ENCODE results near the gene RUNX1.

RUNX1 gene

GRCh38 chr21:34771512-34772028 lies 277.5 kb downstream of the RUNX1 start:
- DNase-seq = no peak

- no peak for DNase-seq
Observed at GRCh38 chr21:34770576-34770975, 278.5 kb downstream of the RUNX1 start.

GRCh38 chr21:34768326-34768725 lies 280.8 kb downstream of the RUNX1 start:
- DNase-seq = no peak

DNA sequence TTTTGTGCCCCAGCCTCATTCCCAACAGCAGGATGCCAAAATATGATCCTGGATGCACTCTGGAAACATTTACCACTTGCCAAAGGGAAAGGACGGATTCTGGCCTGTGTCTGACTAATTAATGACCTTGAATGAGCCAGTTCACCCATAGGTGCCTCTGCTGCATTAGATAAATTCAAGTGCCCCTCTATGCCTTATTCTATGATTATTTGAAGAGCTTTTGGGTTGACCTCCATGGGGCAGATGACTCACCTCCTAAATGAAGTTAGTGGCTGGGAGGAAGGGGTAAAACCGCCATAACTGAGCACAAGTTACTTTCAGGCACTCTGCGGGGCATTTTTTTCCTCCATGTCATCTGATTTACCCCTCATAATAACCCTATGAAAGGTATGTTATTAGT lies 282.2 kb downstream of the RUNX1 start:
- no peak for DNase-seq

GRCh38 chr21:34765619-34766018 lies 283.5 kb downstream of the RUNX1 start:
- no peak for DNase-seq

GRCh38 chr21:34764715-34765284 lies 284.3 kb downstream of the RUNX1 start:
- no peak for DNase-seq

DNA sequence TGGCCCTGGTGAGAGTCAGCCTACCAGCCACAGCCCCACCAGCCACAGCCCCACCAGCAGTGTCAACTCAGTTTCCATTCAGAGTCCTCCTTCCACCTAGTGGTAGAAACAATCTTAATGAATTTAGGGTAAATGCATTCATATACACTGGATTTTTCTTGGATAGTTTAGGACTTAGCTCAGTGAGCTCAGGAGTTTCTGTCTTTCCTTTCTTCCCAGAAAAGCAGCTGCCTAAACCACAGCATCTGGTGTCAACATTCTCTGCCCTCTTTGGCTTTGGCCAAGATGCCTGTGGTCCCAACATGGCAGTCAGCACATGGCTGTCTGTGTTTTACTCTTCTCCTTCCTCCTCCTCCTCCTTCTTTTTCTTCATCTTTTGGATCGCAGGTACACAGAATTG lies 286.3 kb downstream of the RUNX1 start:
- no peak for DNase-seq

GRCh38 chr21:34761758-34762330 lies 287.3 kb downstream of the RUNX1 start:
- DNase-seq = no peak

DNA sequence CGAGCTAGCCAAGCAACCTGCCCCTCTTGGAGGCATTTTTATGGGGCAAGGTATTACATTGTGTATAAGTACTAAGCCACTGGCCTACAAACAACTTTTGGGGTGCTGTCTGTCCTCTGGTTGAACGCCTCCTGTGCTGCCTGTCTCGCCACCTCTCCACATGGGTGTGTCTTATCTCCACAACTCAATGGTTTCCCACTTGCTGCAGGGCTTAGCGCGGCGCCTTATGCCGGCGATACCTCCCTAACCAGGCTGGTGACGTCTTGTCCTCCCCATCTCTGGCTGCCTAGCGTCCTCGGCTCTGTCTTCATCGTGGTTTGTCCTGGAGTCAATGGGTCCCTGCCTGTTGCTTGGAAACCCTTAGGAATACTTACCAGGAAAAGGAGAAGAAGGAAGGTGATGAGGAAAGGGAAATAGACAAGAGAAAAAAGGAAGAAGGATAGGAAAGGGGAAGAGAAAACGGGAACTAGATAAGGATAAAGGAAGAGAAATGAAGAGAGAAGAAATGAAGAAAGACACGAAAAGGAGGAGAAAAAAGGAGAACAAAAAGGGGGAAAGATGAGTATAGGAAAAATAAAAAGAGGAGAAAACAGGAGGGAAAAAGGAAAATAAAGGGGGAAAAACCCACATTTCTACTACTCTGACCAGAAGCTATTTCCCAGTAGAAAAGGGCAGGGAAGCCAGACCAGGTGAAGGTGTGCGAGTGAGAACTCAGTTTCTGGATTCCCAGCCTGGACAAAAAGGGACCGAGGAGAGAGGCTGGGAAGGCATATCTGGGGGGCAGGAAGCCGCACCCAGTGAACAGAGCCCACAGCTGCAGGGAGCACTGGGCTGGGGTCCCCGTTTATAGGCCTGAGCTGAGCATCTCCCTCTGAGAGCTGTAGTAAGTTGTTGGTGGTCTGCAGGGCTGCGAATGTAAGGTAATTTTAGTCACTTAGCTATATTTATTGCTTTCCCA lies 294.1 kb downstream of the RUNX1 start:
- no peak for DNase-seq

- no peak for DNase-seq
Observed at GRCh38 chr21:34748862-34749261, 300.2 kb downstream of the RUNX1 start.

- DNase-seq = peak; percentile 73
Observed at GRCh38 chr21:34745557-34746255, 303.4 kb downstream of the RUNX1 start.

DNA sequence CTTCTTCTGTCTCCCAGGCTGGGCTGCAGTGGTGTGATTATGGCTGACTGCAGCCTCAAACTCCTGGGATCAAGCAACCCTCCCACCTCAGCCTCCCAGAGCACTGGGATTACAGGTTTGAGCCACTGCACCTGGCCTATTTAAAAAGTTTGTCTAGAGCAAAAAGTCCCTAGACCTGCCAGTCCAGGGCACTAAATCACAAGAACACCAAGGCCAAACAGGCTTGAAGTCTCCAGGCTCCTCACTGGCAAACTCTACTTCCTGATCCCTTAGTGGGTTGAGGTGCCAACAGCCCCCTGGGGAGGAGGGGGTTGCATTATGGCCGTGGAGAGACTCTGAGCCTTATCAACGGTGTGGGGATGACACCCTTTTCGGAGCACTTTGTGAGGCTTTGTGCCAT lies 304.3 kb downstream of the RUNX1 start:
- DNase-seq = no peak

DNA sequence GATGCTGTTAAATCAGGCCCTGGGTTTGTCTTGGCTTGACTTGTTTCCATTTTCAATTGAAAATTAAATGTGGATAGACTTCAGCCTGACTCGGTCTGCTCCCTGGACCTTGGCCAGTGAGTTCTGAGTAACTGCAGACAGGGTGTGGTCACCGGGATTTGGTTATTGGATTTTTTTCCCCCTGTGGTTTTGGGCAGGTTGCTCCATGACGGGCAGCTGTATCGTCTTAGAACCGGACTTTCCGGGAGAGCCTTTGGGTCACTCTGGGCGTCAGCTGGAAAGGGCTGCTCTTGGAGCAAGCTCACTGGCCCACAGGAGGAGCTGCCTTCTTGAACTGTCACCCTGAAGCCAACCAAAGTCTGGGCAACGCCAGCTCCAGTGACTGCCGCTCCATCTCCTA lies 305.3 kb downstream of the RUNX1 start:
- no peak for DNase-seq

GRCh38 chr21:34743285-34743684 lies 305.8 kb downstream of the RUNX1 start:
- no peak for DNase-seq

- DNase-seq = no peak
Observed at GRCh38 chr21:34740198-34740597, 308.9 kb downstream of the RUNX1 start.
